ENCODE data around the gene EFHD2.
"Not testable (repeated sequence)": the region's sequence is repeated elsewhere in the genome, so short reads cannot be mapped to it uniquely, and the experiment has no call there.

The EFHD2 gene

DNA sequence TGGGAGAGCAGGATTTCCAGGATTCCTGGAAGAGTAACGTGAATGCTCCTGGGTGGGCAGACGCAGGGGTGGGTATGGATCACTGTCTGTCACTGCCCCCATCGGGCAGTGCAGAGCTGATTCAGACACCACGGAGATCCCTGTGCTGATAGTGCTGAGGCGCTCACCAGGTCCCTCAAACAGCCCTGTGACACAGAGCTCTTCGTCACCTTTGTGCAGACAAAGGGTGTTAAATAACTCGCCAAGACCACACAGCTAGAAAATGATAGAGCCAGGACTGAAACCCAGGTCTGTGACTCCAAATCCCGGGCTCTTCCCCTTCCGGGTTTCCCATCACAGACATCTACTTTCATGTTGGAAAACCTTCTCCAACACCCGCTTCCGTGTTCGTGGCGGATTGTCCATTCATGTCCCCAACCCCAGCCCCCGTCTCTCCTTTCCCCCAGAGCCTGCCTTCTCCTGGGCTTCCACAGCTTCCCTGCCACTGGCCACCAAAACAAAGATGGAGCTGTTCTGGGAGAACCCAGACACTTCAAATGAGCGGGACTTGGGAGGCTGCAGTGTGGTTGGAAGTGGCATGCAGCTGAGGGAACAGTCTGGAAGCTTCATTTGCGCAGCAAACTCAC, 2.6 kb downstream of the EFHD2 start:
- DNase-seq (ENCODE audit: low read depth) = peak; percentile 39

DNA sequence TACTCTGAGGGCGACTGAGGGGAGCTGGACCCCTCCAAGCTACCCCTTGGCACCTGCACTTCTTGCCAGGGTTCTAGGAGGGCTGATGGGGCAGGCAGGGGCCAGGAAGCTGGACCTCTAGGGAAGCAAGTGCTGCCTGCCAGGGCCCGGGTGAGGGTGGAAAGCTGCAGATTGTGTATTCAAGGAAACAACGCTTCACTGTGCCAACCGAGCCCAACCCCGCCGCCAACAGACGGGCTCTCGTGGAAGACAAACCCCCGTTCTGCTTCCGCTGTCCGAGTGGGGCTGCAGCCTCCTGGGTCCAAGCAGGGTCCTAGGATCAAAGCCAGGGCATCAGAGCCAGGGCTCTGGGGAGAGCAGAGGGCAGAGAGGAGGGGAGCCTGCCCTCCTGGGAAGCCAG, 3.2 kb downstream of the EFHD2 start:
- DNase-seq (ENCODE audit: low read depth) = no peak

- no peak for DNase-seq (ENCODE audit: low read depth)
Observed at GRCh38 chr1:15413563-15414444, 4.1 kb downstream of the EFHD2 start.

- no peak for DNase-seq (ENCODE audit: low read depth)
Observed at GRCh38 chr1:15414445-15414983, 4.8 kb downstream of the EFHD2 start.

DNA sequence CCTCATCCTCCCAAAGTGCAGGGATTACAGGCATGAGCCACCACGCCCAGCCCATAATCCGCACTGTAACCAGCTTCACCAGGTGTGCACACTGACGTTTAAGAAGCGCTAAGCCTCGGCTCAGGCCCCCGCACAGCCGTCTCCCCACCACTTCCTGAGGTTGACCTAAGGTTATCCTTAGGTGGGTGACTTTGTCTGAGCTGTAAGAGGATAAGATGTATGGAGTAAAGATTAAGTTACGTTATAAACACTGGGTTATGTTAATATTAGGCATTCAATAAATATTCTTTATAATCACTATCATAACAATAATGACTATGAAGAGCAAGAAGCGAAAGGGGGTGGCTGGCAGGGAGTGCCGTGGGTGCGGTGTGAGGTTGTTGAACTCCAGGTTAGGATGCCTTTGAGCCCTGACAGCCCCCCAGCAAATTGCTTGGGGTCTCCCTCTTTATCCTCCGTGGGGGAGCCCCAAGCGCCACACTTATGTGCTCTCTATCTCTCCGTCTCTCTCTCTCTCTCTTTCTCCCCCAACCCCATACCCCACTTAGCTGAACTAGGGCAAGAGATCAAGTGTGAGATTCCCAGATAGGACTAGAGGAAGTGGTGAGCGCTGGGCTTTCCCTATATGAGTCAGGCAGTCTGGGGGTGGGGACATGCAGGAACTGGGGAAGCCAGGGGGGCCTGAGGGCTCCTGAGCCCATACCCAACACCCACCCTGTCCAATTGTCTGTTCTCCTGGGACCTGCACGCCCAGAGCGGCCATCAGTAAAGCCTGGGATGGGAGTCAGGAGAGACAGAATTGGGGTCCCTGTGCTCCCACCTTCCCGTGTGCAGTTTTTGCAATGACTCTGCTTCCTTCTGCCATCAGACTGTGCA, 7.6 kb downstream of the EFHD2 start:
- DNase-seq (ENCODE audit: low read depth) = peak; percentile 55

DNA sequence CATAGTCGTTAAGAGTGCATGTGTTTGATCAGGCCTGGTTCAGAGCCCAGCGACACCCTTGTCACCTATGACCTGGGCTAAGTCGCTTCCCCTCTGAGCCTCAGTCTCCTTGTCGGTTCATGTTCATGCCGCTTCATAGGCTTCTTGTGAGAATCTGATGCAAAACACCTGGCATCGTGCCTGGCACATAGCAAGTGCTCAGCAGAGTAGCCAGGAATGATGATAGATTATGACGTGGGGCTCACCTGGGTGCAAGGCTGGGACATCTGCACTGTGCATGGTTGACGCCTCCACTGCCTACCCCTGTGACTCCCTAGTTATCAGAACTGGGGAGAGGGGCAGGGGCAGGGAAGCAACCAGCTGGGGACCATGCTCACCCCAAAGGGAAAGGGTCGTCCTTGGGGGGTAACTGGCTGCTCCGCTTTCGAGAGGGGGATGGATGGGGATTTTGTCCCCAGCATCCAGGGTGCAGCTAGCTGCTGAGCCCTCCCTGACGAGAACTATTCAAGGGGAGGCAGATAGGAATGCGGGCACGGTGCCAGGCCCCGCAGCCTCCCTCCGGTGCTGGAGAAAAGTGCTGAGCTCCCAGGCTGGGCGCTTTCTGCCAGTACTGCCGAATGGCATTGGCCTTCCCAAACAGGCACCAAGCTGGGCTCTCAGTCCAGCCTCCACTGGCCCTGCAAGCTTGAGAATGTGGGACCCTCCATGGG, 9.3 kb downstream of the EFHD2 start:
- no peak for DNase-seq (ENCODE audit: low read depth)

DNA sequence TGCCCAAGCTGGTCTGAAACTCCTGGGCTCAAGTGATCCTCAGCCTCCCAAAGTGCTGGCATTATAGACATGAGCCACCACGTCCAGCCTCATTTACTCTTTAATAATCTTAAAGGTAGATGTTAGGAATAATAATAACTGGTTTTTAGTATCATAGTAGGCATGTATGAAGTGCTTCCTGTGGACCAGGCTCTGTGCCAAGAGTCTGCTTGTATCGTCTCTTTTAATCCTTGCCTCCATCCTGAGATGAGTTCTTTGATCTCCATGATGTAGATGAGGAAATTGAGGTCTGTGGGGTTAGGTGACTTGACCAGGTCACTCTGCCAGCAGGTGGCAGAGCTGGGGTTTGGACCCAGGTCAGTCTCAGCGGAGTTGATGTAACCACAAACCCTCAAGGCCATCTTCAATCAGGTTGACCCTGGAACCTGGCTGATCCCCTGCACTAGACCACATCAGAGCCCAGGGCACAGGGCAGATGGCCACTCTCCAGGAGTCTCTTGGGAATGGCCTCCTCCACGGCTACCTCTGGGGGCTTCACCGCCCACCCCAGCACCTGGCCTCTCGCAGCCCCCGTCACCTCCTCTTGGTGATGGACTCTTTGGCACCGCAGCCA, 11.3 kb downstream of the EFHD2 start:
- DNase-seq (ENCODE audit: low read depth) = no peak

- DNase-seq (ENCODE audit: low read depth) = no peak
Observed at GRCh38 chr1:15422871-15423270, 13.2 kb downstream of the EFHD2 start.

- DNase-seq (ENCODE audit: low read depth) = no peak
Observed at GRCh38 chr1:15423355-15424077, 13.8 kb downstream of the EFHD2 start.

DNA sequence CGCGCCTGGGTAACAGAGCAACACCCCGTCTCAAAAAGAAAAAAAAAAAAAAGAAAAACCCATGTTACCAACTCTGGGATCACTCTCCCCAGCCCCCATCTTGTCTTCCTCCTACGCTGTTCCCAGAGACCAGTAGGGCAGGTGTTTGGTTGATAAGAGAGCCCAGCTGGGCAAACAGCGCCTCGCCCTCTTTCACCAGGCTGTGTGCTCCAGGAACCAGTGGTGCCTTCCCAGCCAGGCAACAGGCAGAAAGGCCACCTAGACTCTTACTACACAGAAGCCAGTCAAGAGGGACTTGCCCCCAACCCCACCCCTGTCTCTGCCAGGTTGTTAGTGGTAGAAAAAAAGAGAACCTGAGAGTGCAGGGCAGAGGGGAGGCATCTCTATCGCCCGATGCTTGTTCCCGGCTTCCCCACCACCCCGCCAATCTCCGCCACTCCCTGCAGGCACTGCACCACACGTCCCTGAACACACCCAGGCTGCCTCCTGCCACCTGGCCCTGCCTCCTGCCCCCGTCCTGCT, 14.5 kb downstream of the EFHD2 start:
- no peak for DNase-seq (ENCODE audit: low read depth)

GRCh38 chr1:15424981-15425380, 15.3 kb downstream of the EFHD2 start:
- no peak for DNase-seq (ENCODE audit: low read depth)

DNA sequence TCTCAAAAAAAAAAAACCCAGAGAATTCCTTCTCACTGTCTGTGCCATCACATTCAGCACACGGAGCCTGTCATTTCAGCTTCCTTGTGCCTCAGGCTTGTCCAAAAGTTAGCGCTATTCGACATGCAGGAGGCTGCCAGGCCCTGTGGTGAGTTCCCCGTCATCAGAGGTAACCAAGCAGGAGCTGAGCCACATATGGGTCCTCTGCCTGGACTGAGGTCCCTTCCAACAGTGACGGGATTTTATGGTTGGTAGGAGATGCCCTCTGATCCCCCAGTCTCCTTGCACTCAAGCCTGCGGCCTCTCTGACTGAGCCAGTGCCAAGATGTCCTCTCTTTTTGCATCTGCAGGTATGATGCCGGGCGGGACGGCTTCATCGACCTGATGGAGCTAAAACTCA, 15.8 kb downstream of the EFHD2 start:
- DNase-seq (ENCODE audit: low read depth) = no peak

DNA sequence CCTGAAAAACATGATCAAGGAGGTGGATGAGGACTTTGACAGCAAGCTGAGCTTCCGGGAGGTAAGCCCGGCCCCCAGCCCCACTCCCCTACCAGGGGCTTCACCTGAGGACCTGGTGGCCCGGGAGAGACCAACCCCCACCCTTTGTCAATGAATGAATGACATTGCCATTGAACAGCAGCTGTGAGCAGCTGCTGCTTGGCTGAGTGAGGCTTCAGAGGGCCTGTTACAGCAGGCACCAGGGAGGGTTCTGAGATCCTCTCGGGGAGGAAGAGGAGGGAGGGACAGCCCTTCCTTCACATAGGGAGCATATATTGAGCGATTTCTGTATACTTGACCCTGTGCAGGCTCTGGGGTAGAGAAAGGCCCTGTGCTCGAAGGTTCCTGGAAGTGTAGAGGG, 16.3 kb downstream of the EFHD2 start:
- DNase-seq (ENCODE audit: low read depth) = no peak

DNA sequence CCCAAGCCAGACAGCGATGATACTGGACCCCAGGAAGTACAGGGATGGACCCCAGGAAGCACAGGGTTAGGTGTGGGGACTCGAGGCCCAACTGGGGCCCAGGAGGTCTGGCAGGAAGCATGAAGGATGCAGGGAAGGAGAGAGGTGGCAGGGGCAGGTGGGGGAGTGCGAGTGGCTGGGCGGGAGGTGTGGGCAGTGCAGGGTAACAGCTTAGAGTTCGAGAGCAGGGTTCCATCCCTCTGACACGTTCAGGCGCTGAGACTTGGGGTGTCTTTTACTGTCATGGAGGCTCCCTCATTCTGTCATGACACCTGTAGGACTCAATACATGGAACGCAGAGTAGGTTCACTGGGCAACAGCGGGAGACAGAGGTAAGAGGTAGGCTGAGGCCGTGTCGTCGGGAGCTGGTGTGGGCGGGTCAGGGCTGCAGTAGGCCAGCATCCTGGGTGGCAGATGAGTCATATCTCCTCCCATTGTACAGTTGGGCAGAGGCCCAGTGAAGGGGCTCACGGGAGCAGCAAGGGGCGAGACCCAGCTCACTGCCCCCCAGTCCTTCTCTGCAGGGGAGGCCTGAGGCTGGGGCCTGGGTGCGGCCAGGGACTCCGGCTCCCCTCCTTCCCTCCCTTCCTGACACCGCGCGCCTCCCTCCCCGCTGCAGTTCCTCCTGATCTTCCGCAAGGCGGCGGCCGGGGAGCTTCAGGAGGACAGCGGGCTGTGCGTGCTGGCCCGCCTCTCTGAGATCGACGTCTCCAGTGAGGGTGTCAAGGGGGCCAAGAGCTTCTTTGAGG, 17.0 kb downstream of the EFHD2 start:
- no peak for DNase-seq (ENCODE audit: low read depth)

GRCh38 chr1:15427280-15427666, 17.6 kb downstream of the EFHD2 start:
- no peak for DNase-seq (ENCODE audit: low read depth)

DNA sequence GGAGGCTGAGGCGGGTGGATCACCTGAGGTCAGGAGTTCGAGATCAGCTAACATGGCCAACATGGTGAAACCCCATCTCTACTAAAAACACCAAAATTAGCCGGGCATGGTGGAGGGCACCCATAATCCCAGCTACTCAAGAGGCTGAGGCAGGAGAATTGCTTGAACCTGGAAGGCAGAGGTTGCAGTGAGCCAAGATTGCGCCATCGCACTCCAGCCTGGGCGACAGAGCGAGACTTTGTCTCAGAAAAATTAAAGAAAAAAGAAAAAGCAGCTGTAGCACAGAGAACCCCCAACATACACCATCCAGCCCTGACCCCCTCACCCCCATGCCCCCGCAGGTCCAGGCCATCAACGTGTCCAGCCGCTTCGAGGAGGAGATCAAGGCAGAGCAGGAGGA, 18.6 kb downstream of the EFHD2 start:
- DNase-seq (ENCODE audit: low read depth) = not testable (repeated sequence)

DNA sequence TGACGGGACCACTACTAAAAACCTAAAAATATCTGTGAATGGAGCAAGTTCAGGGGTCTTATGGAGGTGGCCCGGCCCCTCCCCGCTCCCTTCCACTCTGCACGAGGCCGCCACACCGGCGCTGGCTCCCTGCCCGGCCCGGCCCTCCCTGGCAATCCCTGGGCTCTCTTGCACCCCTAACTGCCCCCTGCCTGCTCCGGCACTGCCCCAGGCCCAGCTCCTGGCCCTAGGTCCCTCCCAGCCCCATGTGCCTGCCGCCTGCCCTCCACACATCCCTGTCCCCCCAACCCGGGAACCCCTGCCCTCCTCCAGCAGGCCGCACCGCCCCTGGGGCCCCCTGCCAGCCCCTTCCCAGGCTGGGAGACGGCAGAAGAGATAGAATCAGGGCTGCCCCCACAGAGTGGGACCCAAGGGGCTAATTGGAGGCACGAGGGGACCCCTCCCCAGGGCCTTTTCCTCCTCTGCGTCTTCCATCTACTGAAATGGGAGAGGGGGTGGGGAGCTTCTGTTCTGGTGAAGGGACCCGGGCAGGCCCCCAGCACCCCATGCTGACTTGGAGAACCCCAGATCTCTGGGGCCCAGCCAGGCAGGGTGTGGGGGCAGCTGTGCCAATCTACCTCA, 19.2 kb downstream of the EFHD2 start:
- no peak for DNase-seq (ENCODE audit: low read depth)

DNA sequence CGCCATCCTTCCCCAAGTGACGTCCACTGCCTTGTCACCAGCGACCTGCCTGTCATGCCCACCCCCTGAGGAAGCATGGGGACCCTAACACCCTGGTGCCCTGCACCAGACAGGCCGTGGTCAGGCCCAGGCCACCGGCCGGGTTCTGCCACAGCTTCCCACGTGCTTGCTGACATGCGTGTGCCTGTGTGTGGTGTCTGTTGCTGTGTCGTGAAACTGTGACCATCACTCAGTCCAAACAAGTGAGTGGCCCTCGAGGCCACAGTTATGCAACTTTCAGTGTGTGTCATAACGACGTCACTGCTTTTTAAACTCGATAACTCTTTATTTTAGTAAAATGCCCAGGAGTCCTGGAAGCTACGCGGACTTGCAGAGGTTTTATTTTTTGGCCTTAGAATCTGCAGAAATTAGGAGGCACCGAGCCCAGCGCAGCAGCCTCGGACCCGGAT, 20.0 kb downstream of the EFHD2 start:
- DNase-seq (ENCODE audit: low read depth) = no peak

Data from activated gamma-delta T cell treated with anti-CD3 and anti-CD28 coated beads, Interleukin-2, amount 50 U/mL, for 16 hours (primary cell).